ENCODE results near the gene SAP30BP. TPM values are rescaled to one million over a fixed set of nuclear protein-coding genes. Genes with fewer than 3 reads are reported as not detected.
A peak's percentile ranks its signal among the peaks of the same experiment; 100 is the strongest.

SAP30BP gene
- total and polyA plus RNA-seq, 8 donors = 22.4 to 106 (median 37.7) TPM

GRCh38 chr17:75722542-75723095 is 55.5 kb downstream of the SAP30BP start:
- H3K4me1 ChIP-seq = peaks cover 0 to 9% (median 0%) of the 10 kb centered on the region in 3 donors
- intact Hi-C loops (cut with DNase I) = no loop called here
- FAIRE-seq (no peak), DNase-seq (peak in 1 of 6 donors; percentile 37), ATAC-seq (no peak)
- TF ChIP-seq, protein P1, sequence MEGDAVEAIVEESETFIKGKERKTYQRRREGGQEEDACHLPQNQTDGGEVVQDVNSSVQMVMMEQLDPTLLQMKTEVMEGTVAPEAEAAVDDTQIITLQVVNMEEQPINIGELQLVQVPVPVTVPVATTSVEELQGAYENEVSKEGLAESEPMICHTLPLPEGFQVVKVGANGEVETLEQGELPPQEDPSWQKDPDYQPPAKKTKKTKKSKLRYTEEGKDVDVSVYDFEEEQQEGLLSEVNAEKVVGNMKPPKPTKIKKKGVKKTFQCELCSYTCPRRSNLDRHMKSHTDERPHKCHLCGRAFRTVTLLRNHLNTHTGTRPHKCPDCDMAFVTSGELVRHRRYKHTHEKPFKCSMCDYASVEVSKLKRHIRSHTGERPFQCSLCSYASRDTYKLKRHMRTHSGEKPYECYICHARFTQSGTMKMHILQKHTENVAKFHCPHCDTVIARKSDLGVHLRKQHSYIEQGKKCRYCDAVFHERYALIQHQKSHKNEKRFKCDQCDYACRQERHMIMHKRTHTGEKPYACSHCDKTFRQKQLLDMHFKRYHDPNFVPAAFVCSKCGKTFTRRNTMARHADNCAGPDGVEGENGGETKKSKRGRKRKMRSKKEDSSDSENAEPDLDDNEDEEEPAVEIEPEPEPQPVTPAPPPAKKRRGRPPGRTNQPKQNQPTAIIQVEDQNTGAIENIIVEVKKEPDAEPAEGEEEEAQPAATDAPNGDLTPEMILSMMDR (IDR thresholded peaks at IDR 0.05) = no peak
- no peaks in the 10 kb centered on the region for H3K36me3 ChIP-seq
- H3K9me3 ChIP-seq = no peaks in the 10 kb centered on the region
- peak overlapping the region in 2 of 4 donors; percentile 35 to 62 for H3K4me3 ChIP-seq
- H3K27me3 ChIP-seq = no peaks in the 10 kb centered on the region
- no peak overlapping the region for H3K27ac ChIP-seq
- WGBS, 2 donors = 90 to 92% methylated on average over 9 of the region's 9 CpGs

DNA sequence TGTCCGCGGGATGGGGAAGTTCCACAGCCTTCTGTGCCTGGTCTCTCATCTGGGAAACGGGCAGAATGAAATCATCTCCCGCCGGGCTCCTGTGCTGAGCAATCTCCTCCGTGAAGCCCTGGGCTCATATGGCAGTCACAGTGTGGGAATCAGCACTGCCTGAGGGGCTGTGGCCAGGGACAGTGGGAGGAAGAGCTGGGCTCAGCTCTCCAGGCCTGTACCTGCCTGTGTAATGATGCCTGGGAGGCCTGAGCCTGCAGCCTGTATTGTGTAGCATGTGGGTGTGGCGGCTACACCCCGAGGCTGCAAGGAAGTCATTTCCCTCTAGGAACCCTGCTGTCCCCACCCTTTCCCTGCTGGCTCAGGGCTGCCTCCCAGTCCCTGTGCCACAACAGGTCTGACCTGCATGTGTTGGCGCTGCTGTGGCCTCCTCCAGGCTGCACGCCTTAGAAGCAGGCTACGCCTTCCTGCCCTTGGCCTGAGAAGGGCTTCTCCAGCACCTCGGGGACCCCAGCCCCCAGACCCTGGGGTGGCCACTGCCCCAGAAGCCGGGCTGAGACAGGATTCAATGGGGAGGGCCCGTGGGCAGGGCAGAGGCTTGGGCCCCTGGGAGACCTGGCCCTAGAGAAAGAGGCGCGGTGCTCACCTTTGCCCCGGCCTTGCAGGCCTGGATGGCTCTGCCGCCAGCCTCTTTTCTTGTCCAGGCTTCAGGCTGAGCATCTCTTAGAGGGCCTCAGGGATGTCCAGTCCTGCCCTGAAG is 56.2 kb downstream of the SAP30BP start:
- TF ChIP-seq, protein P1 (IDR thresholded peaks at IDR 0.05) = no peak
- peak in 1 of 4 donors; percentile 4 for ATAC-seq
- H3K27me3 ChIP-seq = no peaks in the 10 kb centered on the region
- no peak for FAIRE-seq
- peak in 1 of 6 donors; percentile 53 for DNase-seq
- H3K4me1 ChIP-seq = peaks cover 0 to 9% (median 0%) of the 10 kb centered on the region in 3 donors
- peak overlapping the region in 1 of 4 donors; percentile 7 for H3K4me3 ChIP-seq
- no peak overlapping the region for H3K27ac ChIP-seq
- WGBS, 2 donors = 78 to 84% methylated on average over 18 of the region's 18 CpGs
- intact Hi-C loops (cut with DNase I) = no loop called here
- no peaks in the 10 kb centered on the region for H3K36me3 ChIP-seq
- no peaks in the 10 kb centered on the region for H3K9me3 ChIP-seq

- Histone ChIP-seq H3K4me3 (no peak overlapping the region), H3K27me3 (no peaks in the 10 kb centered on the region), H3K9me3 (no peaks in the 10 kb centered on the region), H3K4me1 (peaks cover 0 to 9% (median 0%) of the 10 kb centered on the region in 3 donors), H3K27ac (no peak overlapping the region), H3K36me3 (peaks cover 0 to 1% (median 0%) of the 10 kb centered on the region in 3 donors)
- intact Hi-C loops (cut with DNase I) = no loop called here
- 87 to 89% methylated on average over 23 of the region's 23 CpGs for WGBS, 2 donors
- TF ChIP-seq, protein P1 (IDR thresholded peaks at IDR 0.05) = no peak
- peak in 1 of 6 donors; percentile 55 for DNase-seq
- no peak for ATAC-seq
- FAIRE-seq = no peak
Observed at GRCh38 chr17:75724016-75725003, 57.2 kb downstream of the SAP30BP start.

GRCh38 chr17:75725504-75725903 is 58.4 kb downstream of the SAP30BP start:
- TF ChIP-seq, protein P1 (IDR thresholded peaks at IDR 0.05) = no peak
- no peak for FAIRE-seq
- Histone ChIP-seq H3K9me3 (no peaks in the 10 kb centered on the region), H3K4me1 (peaks cover 0 to 6% (median 0%) of the 10 kb centered on the region in 3 donors), H3K27ac (no peak overlapping the region), H3K4me3 (no peak overlapping the region), H3K27me3 (no peaks in the 10 kb centered on the region), H3K36me3 (peaks cover 0 to 5% (median 0%) of the 10 kb centered on the region in 3 donors)
- WGBS, 2 donors = 84 to 91% methylated on average over 7 of the region's 7 CpGs
- no peak for ATAC-seq
- DNase-seq = no peak
- intact Hi-C loops (cut with DNase I) = no loop called here
